CD4-positive, alpha-beta T cell (primary cell): Measurements from ENCODE around the gene KDM5A. TPM values are rescaled to one million over a fixed set of nuclear protein-coding genes. Genes with fewer than 3 reads are reported as not detected.

ENCODE experiments used
- ATAC-seq: fragments of 200-7000 bp; cut with Tn5 transposase; one replicate; pipeline ENCODE4 v1.10.0; 2022; ENCODE audit warnings: mild to moderate bottlenecking; ENCODE audit not compliant: poor library complexity
- CTCF ChIA-PET: fragments of 350-600 bp; sonication (Branson Sonifier 250); formaldehyde crosslinking; loops from one replicate; lab custom pipeline; 2021; ENCODE audit warnings: antibody characterized with exemption, inconsistent platforms; lab: Charles Lee
- POLR2A ChIA-PET: fragments of 350-600 bp; sonication (Branson Sonifier 250); formaldehyde crosslinking; loops from one replicate; lab custom pipeline; 2021; ENCODE audit warnings: antibody characterized with exemption, inconsistent platforms; lab: Charles Lee
- DNase-seq, 14 experiments: peaks; one replicate each; pipeline ENCODE4 v3.0.0-alpha.2; 2013 to 2020; ENCODE audit warnings: mixed read lengths in 2 of 14
- H3K27ac ChIP-seq, 2 donors: one replicate each; pipeline versions ENCODE4 v1.5.1 to v1.7.0; 2013; ENCODE audit warnings: low read length in 2 of 2, low read depth in 1 of 2, mild to moderate bottlenecking in 1 of 2
- H3K27me3 ChIP-seq, 2 experiments: 1 replicate in 1 of 2; 2 replicates in 1 of 2; pipeline versions ENCODE4 v1.6.1 to v1.7.0; 2013; ENCODE audit warnings: low read length in 2 of 2, control low read depth in 1 of 2, mild to moderate bottlenecking in 1 of 2, moderate library complexity in 1 of 2; ENCODE audit not compliant: insufficient read depth in 2 of 2, control insufficient read depth in 1 of 2
- H3K36me3 ChIP-seq: one replicate; pipeline ENCODE4 v1.6.1; 2013; ENCODE audit warnings: low read length, control low read depth; ENCODE audit not compliant: insufficient read depth
- H3K4me1 ChIP-seq: one replicate; pipeline ENCODE4 v1.6.1; 2013; ENCODE audit warnings: low read length, control low read depth; ENCODE audit not compliant: insufficient read depth
- H3K4me3 ChIP-seq: one replicate; pipeline ENCODE4 v1.5.1; 2013; ENCODE audit warnings: mild to moderate bottlenecking, low read length, moderate library complexity
- H3K9me3 ChIP-seq, 2 experiments: 1 replicate in 1 of 2; 2 replicates in 1 of 2; pipeline versions ENCODE4 v1.6.1 to v1.7.0; 2013; ENCODE audit warnings: low read length in 2 of 2, mild to moderate bottlenecking in 2 of 2, control low read depth in 1 of 2, moderate library complexity in 1 of 2; ENCODE audit not compliant: control insufficient read depth in 1 of 2, insufficient read depth in 1 of 2
- H3K27ac Mint-ChIP-seq: one replicate; pipeline ENCODE4 v1.8.0; 2020; ENCODE audit warnings: mixed read lengths
- H3K27me3 Mint-ChIP-seq: one replicate; pipeline ENCODE4 v1.8.0; 2021; ENCODE audit warnings: mixed read lengths
- H3K36me3 Mint-ChIP-seq: one replicate; pipeline ENCODE4 v1.8.0; 2021; ENCODE audit warnings: low read depth, mixed read lengths
- H3K4me1 Mint-ChIP-seq: one replicate; pipeline ENCODE4 v1.8.0; 2021; ENCODE audit warnings: low read depth, mixed read lengths
- H3K4me3 Mint-ChIP-seq: one replicate; pipeline ENCODE4 v1.8.0; 2020; ENCODE audit warnings: mild to moderate bottlenecking, mixed read lengths
- H3K9me3 Mint-ChIP-seq: one replicate; pipeline ENCODE4 v1.8.0; 2020; ENCODE audit warnings: mixed read lengths
- intact Hi-C, 2 experiments: fragments of 100-400 bp; cut with DNase I in 1 of 2; cut with micrococcal nuclease in 1 of 2; formaldehyde crosslinking; loops; one replicate each; pipeline versions ENCODE4 v1.15.1 to v1.9.0; 2023 to 2025; cut with DNase I, micrococcal nuclease
- total RNA-seq, 174 experiments: library from RNA in 2 of 174; stranded (reverse) in 2 of 174; gene quantifications; one replicate each; pipeline ENCODE4 v1.2.3 and lab custom pipeline; 2021 to 2026
- TF ChIP-seq, protein P1 (sequence below): fragments of 200-600 bp; IDR thresholded peaks from one replicate; pipeline ENCODE4 v1.8.0; 2022; ENCODE audit warnings: antibody characterized with exemption, mild to moderate bottlenecking

KDM5A gene
- total RNA-seq, 2 experiments from 2014 or later = 149 to 151 TPM

GRCh38 chr12:262113-262512, 127.0 kb downstream of the KDM5A start:
- Histone ChIP-seq H3K4me3 (no peak overlapping the region), H3K27ac (no peak overlapping the region), H3K27me3 (peaks cover 6 to 9% of the 10 kb centered on the region in 2 experiments), H3K9me3 (no peaks in the 10 kb centered on the region), H3K36me3 (no peaks in the 10 kb centered on the region), H3K4me1 (no peaks in the 10 kb centered on the region)
- H3K9me3 Mint-ChIP-seq = no peaks in the 10 kb centered on the region
- CTCF ChIA-PET = no interaction called here
- POLR2A ChIA-PET = no interaction called here
- no peak for ATAC-seq
- no peak for DNase-seq
- H3K4me3 Mint-ChIP-seq = no peak overlapping the region
- no peaks in the 10 kb centered on the region for H3K36me3 Mint-ChIP-seq
- H3K27me3 Mint-ChIP-seq = peaks cover 22% of the 10 kb centered on the region
- intact Hi-C loops = no loop called here
- no peak overlapping the region for H3K27ac Mint-ChIP-seq
- TF ChIP-seq, protein P1, sequence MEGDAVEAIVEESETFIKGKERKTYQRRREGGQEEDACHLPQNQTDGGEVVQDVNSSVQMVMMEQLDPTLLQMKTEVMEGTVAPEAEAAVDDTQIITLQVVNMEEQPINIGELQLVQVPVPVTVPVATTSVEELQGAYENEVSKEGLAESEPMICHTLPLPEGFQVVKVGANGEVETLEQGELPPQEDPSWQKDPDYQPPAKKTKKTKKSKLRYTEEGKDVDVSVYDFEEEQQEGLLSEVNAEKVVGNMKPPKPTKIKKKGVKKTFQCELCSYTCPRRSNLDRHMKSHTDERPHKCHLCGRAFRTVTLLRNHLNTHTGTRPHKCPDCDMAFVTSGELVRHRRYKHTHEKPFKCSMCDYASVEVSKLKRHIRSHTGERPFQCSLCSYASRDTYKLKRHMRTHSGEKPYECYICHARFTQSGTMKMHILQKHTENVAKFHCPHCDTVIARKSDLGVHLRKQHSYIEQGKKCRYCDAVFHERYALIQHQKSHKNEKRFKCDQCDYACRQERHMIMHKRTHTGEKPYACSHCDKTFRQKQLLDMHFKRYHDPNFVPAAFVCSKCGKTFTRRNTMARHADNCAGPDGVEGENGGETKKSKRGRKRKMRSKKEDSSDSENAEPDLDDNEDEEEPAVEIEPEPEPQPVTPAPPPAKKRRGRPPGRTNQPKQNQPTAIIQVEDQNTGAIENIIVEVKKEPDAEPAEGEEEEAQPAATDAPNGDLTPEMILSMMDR = no peak
- H3K4me1 Mint-ChIP-seq = peaks cover 13% of the 10 kb centered on the region

GRCh38 chr12:257521-258321, 131.4 kb downstream of the KDM5A start:
- Histone ChIP-seq H3K4me3 (no peak overlapping the region), H3K27me3 (peaks cover 10 to 22% of the 10 kb centered on the region in 2 experiments), H3K36me3 (no peaks in the 10 kb centered on the region), H3K4me1 (no peaks in the 10 kb centered on the region), H3K27ac (no peak overlapping the region), H3K9me3 (no peaks in the 10 kb centered on the region)
- no peaks in the 10 kb centered on the region for H3K4me1 Mint-ChIP-seq
- ATAC-seq (no peak), DNase-seq (no peak)
- H3K4me3 Mint-ChIP-seq = no peak overlapping the region
- no peaks in the 10 kb centered on the region for H3K36me3 Mint-ChIP-seq
- no peaks in the 10 kb centered on the region for H3K9me3 Mint-ChIP-seq
- intact Hi-C loops = no loop called here
- ChIA-PET POLR2A (no interaction called here), CTCF (no interaction called here)
- TF ChIP-seq, protein P1 = no peak
- peaks cover 49% of the 10 kb centered on the region for H3K27me3 Mint-ChIP-seq
- H3K27ac Mint-ChIP-seq = no peak overlapping the region

DNA sequence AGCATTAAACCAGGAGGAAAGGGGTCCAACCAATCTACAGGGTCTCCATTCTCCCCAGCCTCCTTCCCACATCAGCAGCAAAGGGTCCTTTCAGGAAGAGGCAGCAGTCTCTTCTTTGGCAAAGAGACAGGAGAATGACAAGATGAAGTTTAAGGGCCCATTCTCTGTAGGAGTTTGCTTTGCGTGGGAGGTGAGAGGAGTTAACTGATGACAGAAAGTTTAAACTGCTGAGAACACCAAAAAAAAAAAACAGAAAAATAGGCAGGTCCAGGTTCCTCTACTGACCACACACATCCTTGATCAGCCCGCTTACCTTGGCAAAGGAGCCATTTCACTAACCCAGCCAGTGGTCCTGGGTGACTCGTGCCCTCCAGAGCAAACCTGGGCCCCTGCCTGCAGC, 132.2 kb downstream of the KDM5A start:
- Histone ChIP-seq H3K27ac (no peak overlapping the region), H3K27me3 (peaks cover 10 to 22% of the 10 kb centered on the region in 2 experiments), H3K4me1 (no peaks in the 10 kb centered on the region), H3K9me3 (no peaks in the 10 kb centered on the region), H3K4me3 (no peak overlapping the region), H3K36me3 (no peaks in the 10 kb centered on the region)
- intact Hi-C loops = no loop called here
- H3K9me3 Mint-ChIP-seq = no peaks in the 10 kb centered on the region
- no peak overlapping the region for H3K27ac Mint-ChIP-seq
- DNase-seq (no peak), ATAC-seq (no peak)
- no peak overlapping the region for H3K4me3 Mint-ChIP-seq
- ChIA-PET CTCF (no interaction called here), POLR2A (no interaction called here)
- H3K4me1 Mint-ChIP-seq = no peaks in the 10 kb centered on the region
- no peaks in the 10 kb centered on the region for H3K36me3 Mint-ChIP-seq
- TF ChIP-seq, protein P1 = no peak
- H3K27me3 Mint-ChIP-seq = peaks cover 54% of the 10 kb centered on the region
